T-cell (primary cell): ENCODE measurements around the gene CDH22. TPM values are rescaled to one million over a fixed set of nuclear protein-coding genes. Genes with fewer than 3 reads are reported as not detected.

Experiments
- ATAC-seq, 4 experiments: fragments of 200-7000 bp in 3 of 4; fragments of 150-1000 bp in 1 of 4; cut with Tn5 transposase; replicated peaks in 1 of 4; 1 replicate in 3 of 4; 2 replicates in 1 of 4; pipeline ENCODE4 v1.10.0; 2021; ENCODE audit warnings: moderate library complexity in 3 of 4, mild to moderate bottlenecking in 2 of 4, moderate number of reproducible peaks in 1 of 4
- CTCF ChIA-PET, 2 donors: fragments of 300-600 bp; sonication (Branson Sonifier 250); formaldehyde crosslinking; loops; one replicate each; lab custom pipeline; 2022; ENCODE audit warnings: antibody characterized with exemption in 2 of 2; lab: Charles Lee
- POLR2A ChIA-PET, 2 donors: fragments of 300-600 bp; sonication (Branson Sonifier 250); formaldehyde crosslinking; loops; one replicate each; lab custom pipeline; 2022; ENCODE audit warnings: antibody characterized with exemption in 2 of 2; lab: Charles Lee
- DNase-seq, 35 experiments: peaks; one replicate each; pipeline versions ENCODE4 v3.0.0 to v3.0.0-alpha.2; 2013 to 2023
- H3K27ac ChIP-seq: one replicate; pipeline ENCODE4 v1.5.1; 2013; ENCODE audit warnings: low read length
- H3K27me3 ChIP-seq, 2 experiments: replicated peaks in 1 of 2; 1 replicate in 1 of 2; 2 replicates in 1 of 2; pipeline versions ENCODE4 v1.6.1 to v1.7.0; 2013; ENCODE audit warnings: low read length in 1 of 2, mixed read lengths in 1 of 2; ENCODE audit not compliant: control insufficient read depth in 2 of 2, insufficient read depth in 2 of 2; ENCODE audit errors: extremely low read depth in 1 of 2
- H3K36me3 ChIP-seq, 2 donors: 1 replicate in 1 of 2; 2 replicates in 1 of 2; pipeline versions ENCODE4 v1.6.1 to v1.7.0; 2013; ENCODE audit warnings: low read length in 1 of 2; ENCODE audit not compliant: control insufficient read depth in 2 of 2, insufficient read depth in 1 of 2; ENCODE audit errors: extremely low read depth in 1 of 2
- H3K4me1 ChIP-seq, 2 experiments: 1 replicate in 1 of 2; 2 replicates in 1 of 2; pipeline versions ENCODE4 v1.6.1 to v1.7.0; 2013; ENCODE audit warnings: low read length in 2 of 2, mixed read lengths in 1 of 2; ENCODE audit not compliant: insufficient read depth in 2 of 2, control insufficient read depth in 1 of 2; ENCODE audit errors: extremely low read depth in 1 of 2
- H3K4me3 ChIP-seq, 2 donors: 1 replicate in 1 of 2; 2 replicates in 1 of 2; pipeline versions ENCODE4 v1.5.1 to v1.7.0; 2013; ENCODE audit warnings: mild to moderate bottlenecking in 2 of 2, low read length in 1 of 2, moderate library complexity in 1 of 2; ENCODE audit not compliant: control insufficient read depth in 1 of 2; ENCODE audit errors: extremely low read depth in 1 of 2
- H3K9me3 ChIP-seq: 2 replicates; pipeline ENCODE4 v1.7.0; 2013
- H3K27ac Mint-ChIP-seq, 2 donors: one replicate each; pipeline ENCODE4 v1.8.0; 2020 to 2021; ENCODE audit warnings: mild to moderate bottlenecking in 2 of 2, mixed read lengths in 2 of 2
- H3K27me3 Mint-ChIP-seq, 2 donors: one replicate each; pipeline ENCODE4 v1.8.0; 2021 to 2022; ENCODE audit warnings: mixed read lengths in 2 of 2
- H3K36me3 Mint-ChIP-seq: one replicate; pipeline ENCODE4 v1.8.0; 2021; ENCODE audit warnings: mixed read lengths
- H3K4me1 Mint-ChIP-seq, 3 donors: one replicate each; pipeline ENCODE4 v1.8.0; 2020 to 2022; ENCODE audit warnings: mixed read lengths in 3 of 3, mild to moderate bottlenecking in 1 of 3
- H3K4me3 Mint-ChIP-seq, 3 donors: one replicate each; pipeline ENCODE4 v1.8.0; 2020 to 2022; ENCODE audit warnings: mild to moderate bottlenecking in 3 of 3, mixed read lengths in 3 of 3, moderate library complexity in 3 of 3
- H3K9me3 Mint-ChIP-seq, 3 donors: one replicate each; pipeline ENCODE4 v1.8.0; 2020 to 2022; ENCODE audit warnings: mixed read lengths in 3 of 3
- WGBS: methylation state at CpG from one replicate; pipeline ENCODE4 v1.1.5; 2013; ENCODE audit warnings: missing lambda C conversion rate; ENCODE audit not compliant: insufficient coverage; 5-methylcytosine and 5-hydroxymethylcytosine counted together
- total RNA-seq, 35 experiments: library from RNA in 6 of 35; stranded (reverse) in 6 of 35; fragments of 120-200 nt in 1 of 35; gene quantifications; one replicate each; pipeline versions ENCODE4 v1.2.1 to v1.2.4 and lab custom pipeline; 2013 to 2026

CDH22 gene
- total RNA-seq, 5 donors from 2014 or later (not counting 1 experiment from before 2014, with no cell fraction given), result not detected

GRCh38 chr20:46237736-46238135, 70.6 kb downstream of the CDH22 start:
- H3K36me3 Mint-ChIP-seq, result no peaks in the 10 kb centered on the region
- DNase-seq, result no peak
- Histone ChIP-seq H3K4me3 (no peak overlapping the region), H3K9me3 (no peaks in the 10 kb centered on the region), H3K4me1 (no peaks in the 10 kb centered on the region), H3K27ac (no peak overlapping the region), H3K27me3 (peaks cover 4 to 41% of the 10 kb centered on the region in 2 experiments), H3K36me3 (no peaks in the 10 kb centered on the region)
- H3K9me3 Mint-ChIP-seq, result no peaks in the 10 kb centered on the region
- CTCF ChIA-PET, result no interaction called here
- no CpG with 5 or more reads among the region's 1 CpG for WGBS
- H3K4me3 Mint-ChIP-seq, result no peak overlapping the region
- peaks cover 30 to 34% of the 10 kb centered on the region in 2 donors for H3K27me3 Mint-ChIP-seq
- POLR2A ChIA-PET, result no interaction called here
- no peak overlapping the region for H3K27ac Mint-ChIP-seq
- no peaks in the 10 kb centered on the region for H3K4me1 Mint-ChIP-seq
- ATAC-seq, result no peak

GRCh38 chr20:46237227-46237626, 71.1 kb downstream of the CDH22 start:
- no peak overlapping the region for H3K4me3 Mint-ChIP-seq
- no peaks in the 10 kb centered on the region for H3K4me1 Mint-ChIP-seq

DNA sequence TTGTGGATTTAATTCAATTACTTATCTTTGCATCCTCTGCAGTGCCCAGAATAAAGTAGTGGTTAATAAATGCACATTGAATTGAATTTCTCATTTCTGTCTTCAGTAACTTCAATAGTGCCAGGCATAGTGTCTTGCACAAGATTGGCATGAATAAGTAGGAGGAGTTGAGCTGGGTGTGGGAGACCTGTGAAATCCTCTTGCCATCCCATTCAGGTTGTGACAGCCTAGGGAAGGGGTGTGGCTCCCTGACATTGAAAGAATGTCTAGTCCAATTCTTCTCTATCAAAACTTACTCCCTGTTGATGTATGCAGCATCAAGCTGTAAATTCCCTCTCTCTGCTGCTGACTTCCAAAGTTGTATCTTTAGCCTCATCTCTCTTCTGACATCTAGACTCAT, 73.2 kb downstream of the CDH22 start:
- no peaks in the 10 kb centered on the region for H3K9me3 ChIP-seq
- Mint-ChIP-seq H3K36me3 (no peaks in the 10 kb centered on the region), H3K27ac (no peak overlapping the region), H3K9me3 (peaks cover 0 to 3% (median 0%) of the 10 kb centered on the region in 3 donors), H3K4me1 (no peaks in the 10 kb centered on the region), H3K4me3 (no peak overlapping the region), H3K27me3 (peaks cover 36 to 39% of the 10 kb centered on the region in 2 donors)
- ATAC-seq (no peak), DNase-seq (no peak)
- no peaks in the 10 kb centered on the region for H3K36me3 ChIP-seq
- H3K27ac ChIP-seq, result no peak overlapping the region
- CTCF ChIA-PET, result no interaction called here
- H3K4me1 ChIP-seq, result no peaks in the 10 kb centered on the region
- H3K4me3 ChIP-seq, result no peak overlapping the region
- POLR2A ChIA-PET, result no interaction called here
- H3K27me3 ChIP-seq, result peaks cover 4 to 41% of the 10 kb centered on the region in 2 experiments

More at GRCh38 chr20:46237227-46237626, 71.1 kb downstream of the CDH22 start:
- Histone ChIP-seq H3K9me3 (no peaks in the 10 kb centered on the region), H3K36me3 (no peaks in the 10 kb centered on the region), H3K4me1 (no peaks in the 10 kb centered on the region), H3K4me3 (no peak overlapping the region), H3K27me3 (peaks cover 4 to 41% of the 10 kb centered on the region in 2 experiments), H3K27ac (no peak overlapping the region)
- ChIA-PET POLR2A (no interaction called here), CTCF (no interaction called here)
- H3K27ac Mint-ChIP-seq, result no peak overlapping the region
- peaks cover 35 to 37% of the 10 kb centered on the region in 2 donors for H3K27me3 Mint-ChIP-seq
- no peaks in the 10 kb centered on the region for H3K36me3 Mint-ChIP-seq
- WGBS, result 40% methylated on average over 7 of the region's 10 CpGs
- ATAC-seq, result no peak
- no peak for DNase-seq
- no peaks in the 10 kb centered on the region for H3K9me3 Mint-ChIP-seq

GRCh38 chr20:46233701-46234100, 74.6 kb downstream of the CDH22 start:
- Histone ChIP-seq H3K4me1 (no peaks in the 10 kb centered on the region), H3K27ac (no peak overlapping the region), H3K36me3 (no peaks in the 10 kb centered on the region), H3K4me3 (no peak overlapping the region), H3K27me3 (peaks cover 4 to 40% of the 10 kb centered on the region in 2 experiments), H3K9me3 (no peaks in the 10 kb centered on the region)
- CTCF ChIA-PET, result no interaction called here
- POLR2A ChIA-PET, result no interaction called here
- no peak for ATAC-seq
- Mint-ChIP-seq H3K27me3 (peaks cover 43 to 45% of the 10 kb centered on the region in 2 donors), H3K4me1 (no peaks in the 10 kb centered on the region), H3K27ac (no peak overlapping the region), H3K36me3 (no peaks in the 10 kb centered on the region), H3K9me3 (peaks cover 0 to 3% (median 0%) of the 10 kb centered on the region in 3 donors), H3K4me3 (no peak overlapping the region)
- WGBS, result 80% methylated on average over 6 of the region's 10 CpGs
- DNase-seq, result no peak

DNA sequence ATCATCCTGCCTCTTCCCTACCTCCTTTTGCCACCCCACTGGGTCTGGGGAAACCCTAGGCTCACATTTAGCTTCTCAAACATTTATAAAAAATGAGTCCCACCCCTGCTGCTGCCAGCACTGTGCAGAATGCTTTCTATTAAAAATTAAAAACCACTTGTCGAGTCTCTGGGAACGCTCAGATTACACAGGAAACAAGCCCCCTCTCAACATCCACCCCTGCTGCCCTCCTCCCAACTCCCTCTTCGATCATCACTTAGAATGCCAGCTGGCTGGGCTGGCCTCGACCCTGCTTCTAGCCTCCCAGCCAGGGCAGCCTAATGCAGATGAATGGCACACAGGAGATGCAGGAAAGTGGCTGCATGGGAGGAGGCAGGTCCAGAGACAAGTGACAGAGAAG, 75.8 kb downstream of the CDH22 start:
- peaks cover 4 to 45% of the 10 kb centered on the region in 2 experiments for H3K27me3 ChIP-seq

GRCh38 chr20:46230801-46231282, 77.5 kb downstream of the CDH22 start:
- no peak overlapping the region for H3K27ac ChIP-seq
- no peaks in the 10 kb centered on the region for H3K4me1 ChIP-seq
- peaks cover 0 to 6% (median 0%) of the 10 kb centered on the region in 3 donors for H3K4me1 Mint-ChIP-seq
- DNase-seq, result no peak
- no peak overlapping the region for H3K4me3 ChIP-seq
- H3K27ac Mint-ChIP-seq, result no peak overlapping the region
- peaks cover 51 to 59% of the 10 kb centered on the region in 2 donors for H3K27me3 Mint-ChIP-seq
- no peaks in the 10 kb centered on the region for H3K9me3 ChIP-seq
- CTCF ChIA-PET, result no interaction called here
- no peak for ATAC-seq
- H3K27me3 ChIP-seq, result peaks cover 4 to 53% of the 10 kb centered on the region in 2 experiments
- H3K36me3 ChIP-seq, result no peaks in the 10 kb centered on the region
- no peak overlapping the region for H3K4me3 Mint-ChIP-seq
- H3K36me3 Mint-ChIP-seq, result no peaks in the 10 kb centered on the region
- POLR2A ChIA-PET, result no interaction called here
- 12% methylated on average over 3 of the region's 4 CpGs for WGBS
- H3K9me3 Mint-ChIP-seq, result peaks cover 0 to 3% (median 0%) of the 10 kb centered on the region in 3 donors

More for the DNA sequence above, 75.8 kb downstream of the CDH22 start:
- Mint-ChIP-seq H3K4me1 (no peaks in the 10 kb centered on the region), H3K36me3 (no peaks in the 10 kb centered on the region), H3K27ac (no peak overlapping the region), H3K4me3 (no peak overlapping the region), H3K27me3 (peaks cover 42 to 48% of the 10 kb centered on the region in 2 donors), H3K9me3 (peaks cover 0 to 3% (median 0%) of the 10 kb centered on the region in 3 donors)
- H3K27ac ChIP-seq, result no peak overlapping the region
- no peaks in the 10 kb centered on the region for H3K36me3 ChIP-seq
- no peak for ATAC-seq
- ChIA-PET POLR2A (no interaction called here), CTCF (no interaction called here)
- no peak overlapping the region for H3K4me3 ChIP-seq
- 0% methylated on average over 2 of the region's 4 CpGs for WGBS
- DNase-seq, result no peak
- H3K4me1 ChIP-seq, result no peaks in the 10 kb centered on the region
- H3K9me3 ChIP-seq, result no peaks in the 10 kb centered on the region
